Activated T-helper 9 cell treated with anti-CD3 and anti-CD28 coated beads, Interleukin-2, amount 50 U/mL, for 16 hours (primary cell): ENCODE measurements around the gene CEP85L.

Experiments
- DNase-seq: peaks from one replicate; pipeline ENCODE4 v3.0.0-alpha.2; 2020; ENCODE audit warnings: low read depth

CEP85L gene

GRCh38 chr6:118620202-118620601 is 31.2 kb downstream of the CEP85L start:
- no peak for DNase-seq

DNA sequence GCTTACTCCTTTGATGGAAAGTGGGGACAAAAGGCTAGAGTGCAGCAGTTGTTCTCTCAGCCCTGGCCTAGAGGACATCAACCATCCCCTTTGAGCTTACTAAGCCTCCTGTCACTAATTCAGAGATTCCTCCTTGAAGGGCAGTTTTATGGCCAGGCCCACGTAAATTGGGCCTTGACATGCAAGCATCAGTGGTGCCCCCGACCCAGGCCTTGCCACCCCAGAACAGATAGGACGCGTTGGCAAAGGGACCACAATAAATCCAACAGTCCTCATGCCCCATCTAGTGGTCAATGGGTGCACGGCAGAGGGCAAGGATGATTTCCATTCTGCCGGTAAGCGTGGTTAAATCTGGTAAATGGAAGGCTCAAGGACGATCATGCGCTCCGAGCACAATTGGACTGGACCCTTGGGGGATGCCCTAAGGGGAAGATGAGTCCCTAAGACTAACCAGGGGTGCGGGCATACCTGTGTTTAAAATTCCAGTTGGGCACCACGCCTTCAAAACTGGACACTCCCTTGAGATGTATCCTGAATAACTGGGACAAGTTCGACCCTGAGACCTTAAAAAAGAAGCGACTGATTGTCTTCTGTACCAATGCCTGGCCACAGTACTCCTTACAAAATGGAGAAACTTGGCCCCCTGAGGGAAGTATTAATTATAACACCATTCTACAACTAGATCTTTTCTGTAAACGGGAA is 32.6 kb downstream of the CEP85L start:
- DNase-seq = peak; percentile 40

DNA sequence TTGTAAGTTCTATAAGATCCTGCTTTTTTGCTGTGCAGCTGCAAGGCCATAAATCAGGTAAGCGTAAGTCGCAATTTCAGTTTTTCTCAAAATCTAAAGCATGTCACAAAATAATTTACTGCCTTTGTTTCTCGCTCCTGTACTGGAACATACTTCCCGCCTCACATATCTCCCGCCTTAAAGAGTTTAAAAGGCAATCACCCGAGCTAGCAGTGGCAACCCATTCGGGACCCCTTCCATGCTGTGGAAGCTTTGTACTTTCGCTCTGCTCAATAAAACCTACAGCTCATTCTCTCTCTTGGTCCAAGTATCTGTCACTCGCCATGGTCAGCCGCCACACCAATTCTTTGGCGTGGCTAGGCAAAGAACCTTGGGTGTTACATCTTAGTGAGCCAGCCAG is 34.0 kb downstream of the CEP85L start:
- DNase-seq = no peak

DNA sequence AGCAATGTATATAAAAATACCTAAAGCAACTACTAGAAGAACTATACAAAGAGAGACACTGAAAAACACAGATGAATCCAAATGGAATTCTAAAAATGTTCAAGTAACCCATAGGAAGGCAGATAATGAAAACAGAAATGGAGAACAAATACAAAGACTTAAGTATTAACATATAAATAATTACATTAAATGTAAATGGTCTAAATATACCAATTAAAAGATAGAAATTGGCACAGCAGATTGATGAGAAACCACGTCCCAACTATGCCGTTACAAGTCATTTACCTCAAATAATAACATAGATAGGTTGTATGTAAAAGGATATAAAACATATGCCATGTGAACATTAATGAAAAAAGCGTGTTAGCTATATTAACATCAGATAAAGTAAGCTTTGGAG is 40.1 kb downstream of the CEP85L start:
- DNase-seq = no peak

GRCh38 chr6:118606858-118607257 is 44.5 kb downstream of the CEP85L start:
- DNase-seq = no peak

GRCh38 chr6:118606268-118606667 is 45.1 kb downstream of the CEP85L start:
- no peak for DNase-seq

DNA sequence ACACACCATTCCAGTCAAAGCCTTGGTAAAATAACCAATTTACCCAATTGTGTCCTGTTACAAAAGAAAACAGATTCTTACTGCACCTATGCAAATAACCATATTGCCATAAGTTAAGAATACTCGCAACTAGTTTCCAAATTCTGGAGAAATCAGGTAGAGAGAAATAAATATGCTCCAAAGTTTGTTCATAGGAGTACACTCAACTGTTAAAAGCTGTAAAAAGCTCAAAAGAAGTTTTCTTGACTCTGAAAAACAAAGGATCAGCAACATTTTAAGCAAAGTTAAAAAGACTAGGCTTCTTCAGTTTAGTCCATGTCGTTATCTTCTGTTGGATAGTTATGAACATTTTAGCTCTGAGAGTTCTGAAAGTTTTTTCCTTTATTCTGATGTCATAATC is 48.0 kb downstream of the CEP85L start:
- no peak for DNase-seq

- DNase-seq = no peak
Measured at GRCh38 chr6:118602300-118602699, 49.1 kb downstream of the CEP85L start.

DNA sequence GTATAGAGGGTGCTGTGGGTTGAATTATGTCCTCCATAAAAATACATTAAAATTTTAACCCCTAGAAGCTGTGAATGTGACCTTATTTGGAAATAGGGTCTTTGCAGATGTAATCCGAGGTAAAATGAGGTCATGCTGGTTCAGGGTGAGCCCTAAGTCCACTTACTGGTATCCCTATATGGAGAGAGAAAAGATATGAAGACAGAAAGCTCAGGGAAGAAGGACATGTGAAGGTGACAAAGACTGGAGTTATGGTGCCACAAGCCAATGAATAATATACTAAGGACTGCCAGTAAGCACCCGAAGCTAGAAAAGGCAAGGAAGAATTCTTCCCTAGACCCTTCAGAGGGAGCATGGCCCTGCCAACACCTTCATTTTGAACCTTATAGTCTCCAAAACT is 53.1 kb downstream of the CEP85L start:
- DNase-seq = no peak

- no peak for DNase-seq
Measured at GRCh38 chr6:118597636-118598035, 53.8 kb downstream of the CEP85L start.

GRCh38 chr6:118596774-118597320 is 54.5 kb downstream of the CEP85L start:
- DNase-seq = no peak

DNA sequence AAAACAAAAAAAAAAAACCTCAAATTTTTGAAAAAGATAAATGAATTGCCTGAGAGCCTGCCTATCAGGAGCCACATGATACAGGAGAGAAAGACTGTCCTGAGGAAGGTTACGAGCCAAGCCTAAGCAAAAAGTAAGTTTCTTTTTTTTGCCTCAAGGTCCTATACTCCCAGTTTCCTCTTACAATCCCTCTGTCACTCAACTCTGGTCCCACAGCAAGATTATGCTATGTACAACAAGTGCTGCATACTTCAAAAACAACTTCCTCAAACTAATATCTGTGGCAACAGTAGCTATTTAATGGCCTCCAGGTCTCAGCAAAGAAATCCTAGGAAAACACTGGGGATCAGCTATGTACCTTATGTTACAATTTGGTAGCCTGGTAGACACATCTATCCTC is 56.5 kb downstream of the CEP85L start:
- DNase-seq = no peak

- no peak for DNase-seq
Measured at GRCh38 chr6:118591897-118592296, 59.5 kb downstream of the CEP85L start.

- DNase-seq = no peak
Measured at GRCh38 chr6:118589649-118590365, 61.6 kb downstream of the CEP85L start.

GRCh38 chr6:118589186-118589585 is 62.2 kb downstream of the CEP85L start:
- no peak for DNase-seq

DNA sequence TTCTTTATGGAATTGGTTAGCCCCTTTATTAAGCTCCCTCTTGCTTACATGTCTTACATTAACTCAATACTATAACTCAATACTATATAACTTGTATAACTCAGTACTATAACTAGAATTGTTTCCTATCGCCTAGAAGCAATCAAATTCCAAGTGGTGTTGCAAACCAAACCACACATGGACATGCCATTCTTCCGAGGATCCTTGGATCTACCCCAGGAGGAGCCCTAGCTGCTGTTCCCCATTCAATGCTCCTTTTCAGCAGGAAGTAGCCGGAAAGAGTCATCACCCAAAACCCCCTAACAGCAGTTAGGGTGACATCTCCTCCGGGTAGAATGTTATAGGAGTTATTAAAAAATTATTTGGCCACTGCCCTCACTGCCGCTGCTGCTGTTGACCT is 62.8 kb downstream of the CEP85L start:
- no peak for DNase-seq

GRCh38 chr6:118586746-118587485 is 64.5 kb downstream of the CEP85L start:
- DNase-seq = no peak

- DNase-seq = no peak
Measured at GRCh38 chr6:118584911-118585310, 66.5 kb downstream of the CEP85L start.

- DNase-seq = no peak
Measured at GRCh38 chr6:118581489-118581959, 69.9 kb downstream of the CEP85L start.

GRCh38 chr6:118580585-118581419 is 70.6 kb downstream of the CEP85L start:
- DNase-seq = no peak

DNA sequence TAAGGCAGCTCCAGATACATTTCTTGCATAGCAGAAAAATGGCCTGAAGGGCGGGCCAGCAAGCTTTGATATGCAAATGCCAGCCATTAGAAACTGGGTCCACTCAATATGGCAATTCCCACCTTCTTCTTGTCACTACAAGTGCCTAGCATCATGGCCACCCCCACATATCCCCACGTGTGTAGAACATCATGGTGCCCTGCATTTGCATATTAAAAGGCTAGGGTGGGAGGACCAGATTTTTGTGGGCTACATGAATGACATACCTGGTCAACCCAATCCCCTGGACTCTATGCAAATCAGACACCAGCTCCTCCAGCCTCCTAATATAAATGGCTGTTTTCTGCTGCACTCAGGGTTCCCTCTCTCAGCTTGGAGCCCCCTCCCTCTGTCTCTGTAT is 71.6 kb downstream of the CEP85L start:
- DNase-seq = no peak

DNA sequence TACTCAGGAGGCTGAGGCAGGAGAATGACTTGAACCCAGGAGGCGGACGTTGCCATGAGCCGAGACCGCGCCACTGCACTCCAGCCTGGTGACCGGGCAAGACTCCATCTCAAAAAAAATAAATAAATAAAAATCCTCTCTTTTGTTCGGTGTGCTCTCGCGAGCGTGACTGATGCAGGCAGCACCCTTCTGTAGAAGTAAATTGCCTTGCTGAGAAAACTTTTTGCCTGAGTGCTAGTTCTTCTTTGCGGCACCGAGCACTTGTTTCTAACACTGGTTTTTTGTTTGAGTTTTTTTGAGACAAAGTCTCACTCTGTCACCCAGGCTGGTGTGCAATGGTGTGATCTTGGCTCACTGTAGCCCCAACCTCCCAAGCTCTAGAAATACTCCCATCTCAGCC is 72.8 kb downstream of the CEP85L start:
- DNase-seq = no peak
